ENCODE measurements around the gene C12orf57. TPM values are rescaled to one million over a fixed set of nuclear protein-coding genes. Genes with fewer than 3 reads are reported as not detected.
A peak's percentile ranks its signal among the peaks of the same experiment; 100 is the strongest.

Gene C12orf57
- total RNA-seq, 2 donors from 2014 or later = 114 to 206 TPM

GRCh38 chr12:6962285-6963015 lies 18.6 kb downstream of the C12orf57 start:
- peaks cover 26% of the 10 kb centered on the region for H3K4me1 ChIP-seq

GRCh38 chr12:6963016-6963731 lies 19.4 kb downstream of the C12orf57 start:
- peak; percentile 96 for DNase-seq
- Histone ChIP-seq H3K9me3 (no peaks in the 10 kb centered on the region), H3K4me3 (peak overlapping the region; percentile 57), H3K27me3 (no peaks in the 10 kb centered on the region), H3K27ac (peak overlapping the region; percentile 95), H3K36me3 (peaks cover 5% of the 10 kb centered on the region), H3K9ac (ENCODE audit: low read depth in 2 of 2, low read length in 2 of 2) (peak overlapping the region; percentile 94 to 98), H3K4me1 (peaks cover 26% of the 10 kb centered on the region)
- TF ChIP-seq, protein P1, sequence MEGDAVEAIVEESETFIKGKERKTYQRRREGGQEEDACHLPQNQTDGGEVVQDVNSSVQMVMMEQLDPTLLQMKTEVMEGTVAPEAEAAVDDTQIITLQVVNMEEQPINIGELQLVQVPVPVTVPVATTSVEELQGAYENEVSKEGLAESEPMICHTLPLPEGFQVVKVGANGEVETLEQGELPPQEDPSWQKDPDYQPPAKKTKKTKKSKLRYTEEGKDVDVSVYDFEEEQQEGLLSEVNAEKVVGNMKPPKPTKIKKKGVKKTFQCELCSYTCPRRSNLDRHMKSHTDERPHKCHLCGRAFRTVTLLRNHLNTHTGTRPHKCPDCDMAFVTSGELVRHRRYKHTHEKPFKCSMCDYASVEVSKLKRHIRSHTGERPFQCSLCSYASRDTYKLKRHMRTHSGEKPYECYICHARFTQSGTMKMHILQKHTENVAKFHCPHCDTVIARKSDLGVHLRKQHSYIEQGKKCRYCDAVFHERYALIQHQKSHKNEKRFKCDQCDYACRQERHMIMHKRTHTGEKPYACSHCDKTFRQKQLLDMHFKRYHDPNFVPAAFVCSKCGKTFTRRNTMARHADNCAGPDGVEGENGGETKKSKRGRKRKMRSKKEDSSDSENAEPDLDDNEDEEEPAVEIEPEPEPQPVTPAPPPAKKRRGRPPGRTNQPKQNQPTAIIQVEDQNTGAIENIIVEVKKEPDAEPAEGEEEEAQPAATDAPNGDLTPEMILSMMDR (IDR thresholded peaks at IDR 0.05) = no peak
- intact Hi-C loops (cut with DNase I) = no loop called here

More at GRCh38 chr12:6962285-6963015, 18.6 kb downstream of the C12orf57 start:
- Histone ChIP-seq H3K9me3 (no peaks in the 10 kb centered on the region), H3K4me3 (peak overlapping the region; percentile 57), H3K9ac (ENCODE audit: low read depth in 2 of 2, low read length in 2 of 2) (peak overlapping the region; percentile 94 to 98), H3K36me3 (peaks cover 3% of the 10 kb centered on the region), H3K27ac (peak overlapping the region; percentile 95), H3K27me3 (no peaks in the 10 kb centered on the region)
- TF ChIP-seq, protein P1 (IDR thresholded peaks at IDR 0.05) = no peak
- peak; percentile 91 for DNase-seq
- intact Hi-C loops (cut with DNase I) = no loop called here

DNA sequence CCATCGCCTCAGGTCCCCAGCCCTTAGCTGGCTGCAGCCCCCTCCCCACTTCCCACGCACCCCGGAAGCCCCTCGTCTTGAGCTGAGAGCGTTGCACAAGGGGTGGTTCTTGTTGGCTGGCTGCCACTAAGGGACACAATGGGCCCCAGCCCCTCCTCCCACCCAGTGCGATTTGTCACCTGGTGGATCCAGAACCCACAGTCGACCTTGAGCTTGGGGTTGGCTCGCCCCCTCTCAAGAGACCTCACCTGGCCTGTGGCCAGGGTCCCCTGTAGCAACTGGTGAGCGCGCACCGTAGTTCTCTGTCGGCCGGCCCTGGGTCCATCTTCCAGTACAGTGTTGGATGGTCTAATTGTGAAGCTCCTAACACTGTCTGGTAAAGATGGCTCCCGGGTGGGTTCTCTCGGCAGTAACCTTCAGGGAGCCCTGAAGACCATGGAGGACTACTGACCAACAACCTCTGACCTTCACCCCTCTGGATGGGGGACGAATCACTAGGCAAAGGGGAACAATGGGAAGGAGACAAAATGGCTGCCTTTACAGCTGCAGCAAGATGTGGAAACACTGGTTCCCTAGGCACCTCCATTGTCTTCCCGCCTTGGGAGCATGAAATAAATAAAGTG lies 20.1 kb downstream of the C12orf57 start:
- peak overlapping the region; percentile 63 to 98 for H3K9ac ChIP-seq (ENCODE audit: low read depth in 2 of 2, low read length in 2 of 2)
- peak; percentile 60 for DNase-seq
- H3K27me3 ChIP-seq = no peaks in the 10 kb centered on the region
- intact Hi-C loops (cut with DNase I) = loop anchor here (2.0 kb wide), 1 partner anchor 19 kb away; the partner anchor contains the start of gene C12orf57
- H3K9me3 ChIP-seq = no peaks in the 10 kb centered on the region
- H3K4me3 ChIP-seq = peak overlapping the region; percentile 57
- TF ChIP-seq, protein P1 (IDR thresholded peaks at IDR 0.05) = no peak
- peaks cover 5% of the 10 kb centered on the region for H3K36me3 ChIP-seq
- peak overlapping the region; percentile 95 for H3K27ac ChIP-seq
- H3K4me1 ChIP-seq = peaks cover 29% of the 10 kb centered on the region

- Histone ChIP-seq H3K9ac (ENCODE audit: low read depth in 2 of 2, low read length in 2 of 2) (peak overlapping the region; percentile 63 to 98), H3K36me3 (peaks cover 5% of the 10 kb centered on the region), H3K4me3 (peak overlapping the region; percentile 57), H3K27me3 (no peaks in the 10 kb centered on the region), H3K4me1 (peaks cover 36% of the 10 kb centered on the region), H3K9me3 (no peaks in the 10 kb centered on the region), H3K27ac (peak overlapping the region; percentile 95)
- TF ChIP-seq, protein P1 (IDR thresholded peaks at IDR 0.05) = no peak
- DNase-seq = no peak
- intact Hi-C loops (cut with DNase I) = loop anchor here (2.0 to 5.0 kb wide), 2 partner anchors 20 to 97 kb away; partner anchors contain the start of genes C12orf57 and TPI1
Observed at GRCh38 chr12:6964605-6965025, 20.8 kb downstream of the C12orf57 start.

- Histone ChIP-seq H3K4me3 (peak overlapping the region; percentile 57), H3K27me3 (no peaks in the 10 kb centered on the region), H3K4me1 (peaks cover 31% of the 10 kb centered on the region), H3K9ac (ENCODE audit: low read depth in 2 of 2, low read length in 2 of 2) (peak overlapping the region; percentile 63 to 98), H3K9me3 (no peaks in the 10 kb centered on the region), H3K27ac (peak overlapping the region; percentile 95), H3K36me3 (peaks cover 5% of the 10 kb centered on the region)
- peak; percentile 95 for DNase-seq
- TF ChIP-seq, protein P1 (IDR thresholded peaks at IDR 0.05) = peak; percentile 92
- intact Hi-C loops (cut with DNase I) = loop anchor here (2.0 to 5.0 kb wide), 2 partner anchors 20 to 98 kb away; partner anchors contain the start of genes C12orf57 and TPI1
Observed at GRCh38 chr12:6965026-6965661, 21.3 kb downstream of the C12orf57 start.

Measured in colonic mucosa (tissue), 4 donors.